Measurements from ENCODE around the gene CDYL2.

DNA sequence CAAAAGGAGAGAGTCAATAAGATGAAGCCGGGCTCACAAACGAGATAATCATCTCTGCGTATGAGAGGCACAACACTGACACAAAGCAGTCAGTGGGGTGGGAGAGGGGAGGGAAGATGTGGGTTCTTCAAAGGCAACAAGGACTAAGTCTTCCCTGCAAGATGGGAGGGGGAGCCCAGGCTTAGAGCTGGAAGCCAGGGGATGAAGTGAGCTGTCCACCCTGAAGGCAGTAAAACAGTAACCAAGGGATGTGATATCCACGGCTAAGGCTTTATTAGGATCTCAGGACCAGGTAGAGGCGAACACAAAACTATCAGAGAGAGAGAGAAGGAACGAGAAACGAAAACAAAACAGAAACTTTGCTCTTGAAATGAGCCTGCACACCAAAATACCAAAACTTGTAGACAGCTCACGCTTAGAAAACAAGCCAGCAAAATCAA lies 147.7 kb downstream of the CDYL2 start:
- TF ChIP-seq, protein P1, sequence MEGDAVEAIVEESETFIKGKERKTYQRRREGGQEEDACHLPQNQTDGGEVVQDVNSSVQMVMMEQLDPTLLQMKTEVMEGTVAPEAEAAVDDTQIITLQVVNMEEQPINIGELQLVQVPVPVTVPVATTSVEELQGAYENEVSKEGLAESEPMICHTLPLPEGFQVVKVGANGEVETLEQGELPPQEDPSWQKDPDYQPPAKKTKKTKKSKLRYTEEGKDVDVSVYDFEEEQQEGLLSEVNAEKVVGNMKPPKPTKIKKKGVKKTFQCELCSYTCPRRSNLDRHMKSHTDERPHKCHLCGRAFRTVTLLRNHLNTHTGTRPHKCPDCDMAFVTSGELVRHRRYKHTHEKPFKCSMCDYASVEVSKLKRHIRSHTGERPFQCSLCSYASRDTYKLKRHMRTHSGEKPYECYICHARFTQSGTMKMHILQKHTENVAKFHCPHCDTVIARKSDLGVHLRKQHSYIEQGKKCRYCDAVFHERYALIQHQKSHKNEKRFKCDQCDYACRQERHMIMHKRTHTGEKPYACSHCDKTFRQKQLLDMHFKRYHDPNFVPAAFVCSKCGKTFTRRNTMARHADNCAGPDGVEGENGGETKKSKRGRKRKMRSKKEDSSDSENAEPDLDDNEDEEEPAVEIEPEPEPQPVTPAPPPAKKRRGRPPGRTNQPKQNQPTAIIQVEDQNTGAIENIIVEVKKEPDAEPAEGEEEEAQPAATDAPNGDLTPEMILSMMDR (IDR thresholded peaks at IDR 0.05): no peak
- TF ChIP-seq POLR2A (IDR thresholded peaks at IDR 0.05): no peak
